Kidney epithelial cell (primary cell): ENCODE results near the gene DNAH1. TPM values are rescaled to one million over a fixed set of nuclear protein-coding genes. Genes with fewer than 3 reads are reported as not detected.

ENCODE experiments used
- DNase-seq: peaks from one replicate; pipeline ENCODE4 v3.0.0-alpha.2; 2010; ENCODE audit warnings: low read depth
- H3K27me3 ChIP-seq: 2 replicates; pipeline ENCODE4 v1.6.0; 2011; ENCODE audit warnings: low read length; ENCODE audit not compliant: control insufficient read depth, insufficient read depth
- H3K36me3 ChIP-seq: 2 replicates; pipeline ENCODE4 v1.5.1; 2011; ENCODE audit warnings: low read length; ENCODE audit not compliant: control insufficient read depth, insufficient read depth
- H3K4me3 ChIP-seq: 2 replicates; pipeline ENCODE4 v1.5.1; 2011; ENCODE audit warnings: low read depth, mild to moderate bottlenecking, control low read depth, low read length
- total RNA-seq: library from RNA; depleted of rRNA; stranded (reverse); fragments of >200 nt; gene quantifications from 2 replicates; pipeline ENCODE4 v1.2.3, GENCODE V29; 2015
- TF ChIP-seq, protein P1 (sequence below): IDR thresholded peaks from 2 replicates; pipeline ENCODE4 v1.5.1; 2011; ENCODE audit warnings: mild to moderate bottlenecking, moderate library complexity, low read length, control low read depth, inconsistent platforms; ENCODE audit not compliant: insufficient read depth, poor library complexity, severe bottlenecking

Gene DNAH1
- total RNA-seq, 1 donor from 2014 or later = 0.96 TPM

DNA sequence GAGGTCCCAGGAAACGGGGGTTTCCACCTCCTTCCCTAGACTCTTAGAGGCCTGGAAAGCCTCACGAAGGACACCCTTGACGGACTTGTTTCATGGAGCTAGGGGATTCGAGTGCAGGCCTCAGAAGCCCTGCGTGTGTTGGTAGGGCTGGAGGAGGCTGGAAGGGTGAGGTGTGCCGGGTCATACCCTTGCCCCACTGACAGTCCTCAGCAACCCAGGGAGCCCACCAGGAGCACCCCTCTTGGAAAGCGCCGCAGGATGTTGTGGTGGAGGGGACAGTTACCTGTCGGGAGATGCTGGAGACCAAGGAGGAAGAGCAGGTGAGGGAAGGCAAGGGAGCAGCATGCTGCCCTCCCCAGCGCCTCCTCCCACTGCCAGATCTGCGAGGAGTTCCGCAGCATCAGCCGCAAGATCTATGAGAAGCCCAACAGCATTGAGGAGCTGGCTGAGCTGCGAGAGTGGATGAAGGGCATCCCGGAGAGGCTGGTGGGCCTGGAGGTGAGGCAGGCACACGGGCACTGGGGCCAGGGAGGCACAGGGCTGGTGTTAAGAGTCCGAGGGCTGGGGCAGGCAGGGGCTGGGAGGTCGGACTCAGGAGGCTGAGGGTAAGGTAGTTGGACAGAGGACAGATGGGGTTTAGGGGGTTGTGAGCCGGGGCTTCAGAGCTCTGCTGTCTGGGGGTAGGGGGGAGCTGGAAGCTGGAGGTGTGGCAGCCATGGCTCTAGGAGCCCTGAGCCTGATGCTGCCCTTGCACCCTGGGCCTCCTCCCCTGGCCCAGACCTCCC, 33.7 kb downstream of the DNAH1 start:
- TF ChIP-seq, protein P1, sequence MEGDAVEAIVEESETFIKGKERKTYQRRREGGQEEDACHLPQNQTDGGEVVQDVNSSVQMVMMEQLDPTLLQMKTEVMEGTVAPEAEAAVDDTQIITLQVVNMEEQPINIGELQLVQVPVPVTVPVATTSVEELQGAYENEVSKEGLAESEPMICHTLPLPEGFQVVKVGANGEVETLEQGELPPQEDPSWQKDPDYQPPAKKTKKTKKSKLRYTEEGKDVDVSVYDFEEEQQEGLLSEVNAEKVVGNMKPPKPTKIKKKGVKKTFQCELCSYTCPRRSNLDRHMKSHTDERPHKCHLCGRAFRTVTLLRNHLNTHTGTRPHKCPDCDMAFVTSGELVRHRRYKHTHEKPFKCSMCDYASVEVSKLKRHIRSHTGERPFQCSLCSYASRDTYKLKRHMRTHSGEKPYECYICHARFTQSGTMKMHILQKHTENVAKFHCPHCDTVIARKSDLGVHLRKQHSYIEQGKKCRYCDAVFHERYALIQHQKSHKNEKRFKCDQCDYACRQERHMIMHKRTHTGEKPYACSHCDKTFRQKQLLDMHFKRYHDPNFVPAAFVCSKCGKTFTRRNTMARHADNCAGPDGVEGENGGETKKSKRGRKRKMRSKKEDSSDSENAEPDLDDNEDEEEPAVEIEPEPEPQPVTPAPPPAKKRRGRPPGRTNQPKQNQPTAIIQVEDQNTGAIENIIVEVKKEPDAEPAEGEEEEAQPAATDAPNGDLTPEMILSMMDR = no peak

GRCh38 chr3:52350416-52350815, 34.3 kb downstream of the DNAH1 start:
- Histone ChIP-seq H3K27me3 (peaks cover 4% of the 10 kb centered on the region), H3K4me3 (no peak overlapping the region), H3K36me3 (no peaks in the 10 kb centered on the region)
- DNase-seq = no peak
- TF ChIP-seq, protein P1 = no peak

More for the DNA sequence above, 33.7 kb downstream of the DNAH1 start:
- DNase-seq = no peak
- Histone ChIP-seq H3K36me3 (no peaks in the 10 kb centered on the region), H3K4me3 (no peak overlapping the region), H3K27me3 (peaks cover 4% of the 10 kb centered on the region)

GRCh38 chr3:52350981-52351761, 35.1 kb downstream of the DNAH1 start:
- no peak overlapping the region for H3K4me3 ChIP-seq
- H3K27me3 ChIP-seq = peaks cover 4% of the 10 kb centered on the region
- TF ChIP-seq, protein P1 = no peak
- DNase-seq = no peak
- no peaks in the 10 kb centered on the region for H3K36me3 ChIP-seq

DNA sequence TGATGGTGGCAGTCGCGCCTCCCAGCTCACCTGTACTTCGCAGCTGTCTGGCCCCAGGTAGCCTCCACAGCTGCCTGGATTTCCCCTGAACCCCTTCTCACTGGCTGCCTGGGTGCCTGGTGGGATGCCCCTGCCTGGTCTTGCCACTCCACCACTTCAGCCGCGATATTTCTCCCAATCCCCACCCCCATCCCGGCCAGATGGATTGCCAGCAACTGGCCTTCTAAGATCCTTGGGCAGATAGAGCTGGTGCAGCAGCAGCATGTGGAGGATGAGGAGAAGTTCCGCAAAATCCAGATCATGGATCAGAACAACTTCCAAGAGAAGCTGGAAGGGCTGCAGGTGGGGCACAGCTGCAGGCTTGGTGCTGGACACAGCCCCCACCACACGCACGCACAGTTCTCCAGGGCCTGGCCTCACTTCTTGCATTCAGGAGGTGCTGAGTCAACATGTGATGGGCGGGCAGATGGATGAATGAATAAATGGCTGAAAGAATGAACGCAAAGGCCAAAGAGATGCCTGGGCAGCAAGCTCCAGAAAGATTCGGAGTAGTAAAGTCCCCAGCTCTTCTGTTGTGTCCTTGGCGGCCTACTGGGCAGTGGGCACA, 35.7 kb downstream of the DNAH1 start:
- TF ChIP-seq, protein P1 = no peak
- Histone ChIP-seq H3K4me3 (no peak overlapping the region), H3K27me3 (peaks cover 4% of the 10 kb centered on the region), H3K36me3 (no peaks in the 10 kb centered on the region)
- DNase-seq = no peak

DNA sequence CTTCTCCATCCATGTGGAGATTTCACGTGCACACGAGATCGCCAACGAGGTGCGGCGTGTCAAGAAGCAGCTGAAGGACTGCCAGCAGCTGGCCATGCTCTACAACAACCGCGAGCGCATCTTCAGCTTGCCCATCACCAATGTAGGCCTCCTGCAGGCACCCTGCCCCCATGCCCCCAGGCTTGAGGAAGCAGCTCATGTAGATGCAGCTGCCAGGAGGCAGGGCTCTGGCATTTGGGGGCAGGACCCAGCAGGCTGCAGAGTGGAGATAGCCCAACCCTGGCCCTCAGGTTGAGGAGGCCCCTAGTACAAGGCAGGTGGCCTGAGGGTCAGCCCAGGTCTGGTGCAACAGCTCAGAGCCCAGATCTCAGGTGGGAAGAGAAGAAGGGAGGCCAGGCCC, 36.4 kb downstream of the DNAH1 start:
- Histone ChIP-seq H3K27me3 (peaks cover 4% of the 10 kb centered on the region), H3K36me3 (no peaks in the 10 kb centered on the region), H3K4me3 (no peak overlapping the region)
- no peak for DNase-seq
- TF ChIP-seq, protein P1 = no peak
